Hepatocyte (in vitro differentiated cells): ENCODE data around the gene ALPI.

Experiments
- CTCF ChIP-seq: fragments of 200-600 bp; sonication (generic); IDR thresholded peaks from 2 replicates; pipeline ENCODE4 v1.5.1; 2016; ENCODE audit warnings: antibody characterized with exemption, mild to moderate bottlenecking; ENCODE audit not compliant: poor library complexity
- EZH2 ChIP-seq: fragments of 200-600 bp; sonication (generic); IDR thresholded peaks from 2 replicates; pipeline ENCODE4 v1.6.1; 2016; ENCODE audit warnings: antibody characterized with exemption, mild to moderate bottlenecking, borderline replicate concordance
- EZH2phosphoT487 ChIP-seq: fragments of 200-600 bp; sonication (generic); IDR thresholded peaks from one replicate; pipeline ENCODE4 v1.6.1; 2018; ENCODE audit warnings: antibody characterized with exemption, mild to moderate bottlenecking, low read depth, moderate library complexity; ENCODE audit not compliant: unreplicated experiment, severe bottlenecking

- TF ChIP-seq CTCF (no peak), EZH2 (no peak), EZH2phosphoT487 (no peak)
Measured at GRCh38 chr2:232421189-232421785, 34.7 kb upstream of the ALPI start.
